GM10266 (cell line): ENCODE data around the gene TLR2.

ENCODE experiments used
- DNase-seq: peaks from one replicate; pipeline ENCODE4 v3.0.0; 2012; ENCODE audit errors: extremely low spot score
- TF ChIP-seq, protein P1 (sequence below): IDR thresholded peaks from 2 replicates; pipeline ENCODE4 v1.5.1; 2012; ENCODE audit warnings: mild to moderate bottlenecking, low read depth; ENCODE audit not compliant: control insufficient read depth, insufficient read depth; ENCODE audit errors: missing control alignments

Gene TLR2

DNA sequence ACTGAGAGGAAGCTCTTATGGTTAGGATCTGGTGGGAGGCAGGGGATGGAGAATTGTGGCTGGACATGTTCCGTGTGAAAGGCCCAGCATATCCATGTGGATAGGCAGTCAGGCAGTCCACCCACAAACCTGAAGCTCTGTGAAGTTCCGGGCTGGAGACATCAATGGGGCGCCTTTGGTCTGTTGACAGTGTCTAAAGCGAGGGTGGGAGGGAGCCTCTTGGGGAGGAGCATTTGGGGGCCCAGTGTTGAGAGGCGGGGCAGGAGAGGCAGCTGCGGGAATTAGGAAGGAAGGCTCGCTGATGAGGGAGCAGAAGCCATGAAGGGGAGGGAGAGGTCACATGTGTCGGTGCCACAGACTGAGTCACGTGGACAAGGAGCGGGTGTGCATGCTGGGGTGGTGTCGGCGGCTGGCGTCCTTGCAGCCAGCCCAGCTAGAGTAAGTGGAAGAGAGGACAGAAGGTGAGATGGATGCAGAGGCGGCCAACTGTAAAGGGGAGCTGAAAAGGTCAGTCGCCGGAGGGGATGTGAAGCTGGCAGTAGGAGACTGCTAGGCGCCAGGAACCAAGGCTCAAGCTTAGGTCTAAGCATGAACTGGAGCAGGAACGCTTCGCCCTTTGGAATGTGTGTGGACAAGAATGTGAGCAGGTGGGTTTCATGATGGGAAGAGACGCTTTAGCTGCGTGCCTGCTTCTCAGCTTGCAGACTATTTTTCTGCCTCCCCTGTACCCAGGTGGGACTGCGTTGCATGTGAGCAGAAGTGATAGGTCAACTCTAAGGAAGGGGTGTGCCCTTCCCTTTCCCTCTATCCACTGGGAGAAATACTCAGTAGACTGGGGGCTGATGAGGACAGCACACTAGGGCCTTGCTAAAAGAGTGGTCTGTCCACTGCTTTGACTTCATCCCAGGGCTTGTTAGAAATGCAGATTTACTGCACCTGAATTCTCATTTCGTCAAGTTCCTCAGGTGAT lies 44.0 kb upstream of the TLR2 start:
- TF ChIP-seq, protein P1, sequence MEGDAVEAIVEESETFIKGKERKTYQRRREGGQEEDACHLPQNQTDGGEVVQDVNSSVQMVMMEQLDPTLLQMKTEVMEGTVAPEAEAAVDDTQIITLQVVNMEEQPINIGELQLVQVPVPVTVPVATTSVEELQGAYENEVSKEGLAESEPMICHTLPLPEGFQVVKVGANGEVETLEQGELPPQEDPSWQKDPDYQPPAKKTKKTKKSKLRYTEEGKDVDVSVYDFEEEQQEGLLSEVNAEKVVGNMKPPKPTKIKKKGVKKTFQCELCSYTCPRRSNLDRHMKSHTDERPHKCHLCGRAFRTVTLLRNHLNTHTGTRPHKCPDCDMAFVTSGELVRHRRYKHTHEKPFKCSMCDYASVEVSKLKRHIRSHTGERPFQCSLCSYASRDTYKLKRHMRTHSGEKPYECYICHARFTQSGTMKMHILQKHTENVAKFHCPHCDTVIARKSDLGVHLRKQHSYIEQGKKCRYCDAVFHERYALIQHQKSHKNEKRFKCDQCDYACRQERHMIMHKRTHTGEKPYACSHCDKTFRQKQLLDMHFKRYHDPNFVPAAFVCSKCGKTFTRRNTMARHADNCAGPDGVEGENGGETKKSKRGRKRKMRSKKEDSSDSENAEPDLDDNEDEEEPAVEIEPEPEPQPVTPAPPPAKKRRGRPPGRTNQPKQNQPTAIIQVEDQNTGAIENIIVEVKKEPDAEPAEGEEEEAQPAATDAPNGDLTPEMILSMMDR, result no peak
- DNase-seq, result no peak

DNA sequence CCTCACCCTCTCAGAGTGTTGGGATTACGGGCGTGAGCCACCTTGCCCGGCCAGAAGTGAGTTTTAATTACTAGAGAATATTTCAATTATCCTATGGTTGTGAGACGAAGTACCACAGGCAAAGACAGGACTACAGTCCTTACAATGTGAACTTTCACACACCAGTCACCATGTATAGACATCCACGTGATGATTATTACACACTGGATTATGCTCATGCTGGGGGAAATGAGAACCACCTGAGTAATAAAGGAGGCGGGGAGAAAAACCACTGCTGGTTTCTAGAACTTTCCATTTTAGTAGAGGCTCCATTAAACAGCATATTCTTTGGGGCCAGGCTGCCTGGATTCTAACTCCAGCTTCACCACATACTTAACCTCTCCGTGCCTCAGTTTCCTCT lies 42.5 kb upstream of the TLR2 start:
- DNase-seq, result no peak
- TF ChIP-seq, protein P1, result no peak

DNA sequence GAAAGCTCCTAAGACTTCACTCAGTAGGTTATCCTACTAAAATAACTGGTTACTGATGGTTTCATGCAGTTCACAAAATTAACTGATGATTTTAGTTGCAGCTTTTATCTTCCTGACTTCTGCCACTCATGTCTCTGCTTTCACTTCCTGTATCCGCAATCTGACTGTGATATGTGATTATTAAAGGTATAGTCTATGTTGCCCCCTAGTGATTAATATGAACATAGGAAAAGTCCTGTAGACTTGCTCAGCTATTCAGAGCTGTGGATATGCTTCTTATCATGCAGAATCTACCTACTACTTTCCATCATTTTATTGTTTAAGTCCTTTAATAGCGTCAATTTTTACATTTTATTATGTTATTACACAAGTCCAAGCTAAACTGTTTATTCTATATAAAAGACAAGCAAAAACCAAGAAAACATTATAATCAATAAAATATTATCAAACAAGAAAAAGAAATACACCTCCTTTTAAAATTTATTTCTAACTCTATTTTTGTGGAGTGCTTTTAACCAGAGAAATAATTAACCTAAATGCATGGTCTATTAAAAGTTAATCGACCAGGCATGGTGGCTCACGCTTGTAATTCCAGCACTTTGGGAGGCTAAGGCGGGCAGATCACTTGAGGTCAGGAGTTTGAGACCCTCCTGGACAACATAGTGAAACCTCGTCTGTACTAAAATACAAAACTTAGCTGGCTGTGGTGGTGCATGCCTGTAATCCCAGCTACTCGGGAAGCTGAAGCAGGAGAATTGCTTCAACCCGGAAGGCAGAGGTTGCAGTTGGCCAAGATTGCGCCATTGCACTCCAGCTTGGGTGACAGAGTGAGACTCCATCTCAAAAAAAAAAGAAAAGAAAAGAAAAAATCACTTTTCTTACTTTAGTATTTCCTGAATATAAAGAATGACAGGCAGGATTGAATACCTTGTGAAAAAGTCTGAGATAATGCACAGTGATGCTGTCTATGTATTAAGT lies 40.4 kb upstream of the TLR2 start:
- peak; percentile 74 for DNase-seq
- TF ChIP-seq, protein P1, result peak; percentile 47

DNA sequence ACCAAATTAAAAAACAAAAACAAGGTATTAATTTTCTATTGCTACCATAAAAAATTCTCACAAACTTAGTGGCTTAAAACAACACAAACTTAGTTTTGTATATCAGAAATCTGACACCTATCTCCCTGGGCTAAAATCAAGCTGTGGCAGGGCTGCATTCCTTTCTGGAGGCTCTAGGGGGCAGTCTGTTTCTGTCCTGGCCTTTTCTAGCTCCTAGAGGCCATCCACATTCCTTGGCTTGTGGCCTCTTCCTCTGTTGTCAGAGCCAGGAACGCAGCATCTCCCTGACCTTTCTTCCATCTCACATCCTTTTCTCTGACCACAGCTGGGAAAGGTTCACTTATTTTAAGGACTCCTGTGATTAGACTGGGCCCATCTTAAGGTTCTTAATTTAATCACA lies 38.9 kb upstream of the TLR2 start:
- no peak for DNase-seq
- TF ChIP-seq, protein P1, result peak; percentile 25

DNA sequence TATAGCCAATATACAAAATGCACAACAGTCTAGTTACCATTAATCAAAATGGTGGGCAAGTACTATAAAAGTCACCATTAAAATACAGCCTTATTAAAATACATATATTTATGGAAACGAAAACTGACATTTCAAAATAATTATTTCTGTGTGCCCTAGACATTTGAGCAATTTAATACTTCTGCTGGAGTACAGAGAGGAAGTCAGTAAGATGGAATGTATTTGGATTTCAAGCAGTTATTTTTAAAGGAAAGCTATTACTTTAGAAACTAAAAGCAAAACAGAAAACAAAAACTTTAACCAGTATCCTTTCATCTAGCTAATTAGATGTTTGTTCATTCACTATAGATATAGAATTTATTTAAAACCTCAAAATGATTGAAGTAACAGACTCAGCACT lies 37.8 kb upstream of the TLR2 start:
- TF ChIP-seq, protein P1, result no peak
- DNase-seq, result no peak

DNA sequence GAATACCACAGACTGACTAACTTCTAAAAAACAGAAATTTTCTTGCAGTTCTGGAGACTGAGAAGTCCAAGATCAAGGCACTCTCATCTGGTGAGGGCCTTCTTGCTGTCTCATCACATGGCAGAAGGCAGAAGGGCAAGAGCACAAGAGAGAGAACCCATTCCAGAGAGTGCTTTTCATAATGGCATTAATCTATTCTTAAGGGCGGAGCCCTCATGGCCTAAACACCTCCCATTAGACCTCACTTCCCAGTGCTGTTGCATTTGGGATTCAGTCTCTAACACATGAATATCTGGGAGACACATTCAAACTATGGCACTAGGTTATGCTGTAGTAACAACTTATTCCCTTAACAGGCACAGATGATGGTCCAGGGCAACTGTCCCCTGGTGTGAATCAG lies 37.1 kb upstream of the TLR2 start:
- TF ChIP-seq, protein P1, result no peak
- DNase-seq, result no peak

DNA sequence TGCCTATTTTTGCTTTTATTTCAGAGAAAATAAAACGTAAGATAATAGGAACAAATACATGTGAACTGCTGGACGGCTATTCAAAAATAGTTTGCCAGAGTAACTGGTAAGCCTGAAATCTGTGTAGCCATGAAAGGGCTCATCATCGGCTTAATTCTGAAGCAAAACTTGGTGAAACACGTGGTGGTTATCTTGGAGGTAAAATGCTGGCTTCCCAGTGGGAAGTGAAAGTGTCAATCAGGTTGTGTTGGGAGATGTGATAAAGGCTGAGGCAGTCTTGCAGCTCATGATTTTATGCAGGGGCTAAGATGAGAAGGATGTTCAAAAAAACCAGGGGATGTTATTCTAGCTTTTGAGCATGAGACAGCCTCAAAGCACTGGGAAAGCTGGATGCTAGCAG lies 36.1 kb upstream of the TLR2 start:
- no peak for DNase-seq
- TF ChIP-seq, protein P1, result no peak
